KMS-11 (cell line): ENCODE measurements around the gene PPP1R13B.
"Not testable (repeated sequence)": the region's sequence is repeated elsewhere in the genome, so short reads cannot be mapped to it uniquely, and the experiment has no call there.

ENCODE experiments used
- H2AFZ ChIP-seq: fragments of 200-600 bp; sonication (generic); 2 replicates; pipeline ENCODE4 v1.6.1; 2016; ENCODE audit warnings: antibody characterized with exemption, mixed run types, low read depth
- H3K27ac ChIP-seq: fragments of 200-600 bp; sonication (generic); 2 replicates; pipeline ENCODE4 v1.6.1; 2016; ENCODE audit warnings: mild to moderate bottlenecking, mixed run types
- H3K27me3 ChIP-seq: fragments of 200-600 bp; sonication (generic); 2 replicates; pipeline ENCODE4 v1.6.1; 2017; ENCODE audit warnings: mild to moderate bottlenecking, low read depth, mixed run types, moderate library complexity; ENCODE audit not compliant: insufficient read depth
- H3K36me3 ChIP-seq: fragments of 200-600 bp; sonication (generic); 2 replicates; pipeline ENCODE4 v1.6.1; 2017; ENCODE audit warnings: mild to moderate bottlenecking, mixed run types; ENCODE audit not compliant: insufficient read depth
- H3K4me1 ChIP-seq: fragments of 200-600 bp; sonication (generic); 2 replicates; pipeline ENCODE4 v1.6.1; 2016; ENCODE audit warnings: mild to moderate bottlenecking, low read depth, mixed run types; ENCODE audit not compliant: poor library complexity, severe bottlenecking
- H3K4me2 ChIP-seq: fragments of 200-600 bp; sonication (generic); 2 replicates; pipeline ENCODE4 v1.7.0; 2016; ENCODE audit warnings: mild to moderate bottlenecking, mixed run types
- H3K4me3 ChIP-seq: fragments of 200-600 bp; sonication (generic); IDR thresholded peaks from 2 replicates; pipeline ENCODE4 v1.6.1; 2017; ENCODE audit warnings: low read depth, low read length, mixed read lengths; ENCODE audit not compliant: insufficient read depth
- H3K79me2 ChIP-seq: fragments of 200-600 bp; sonication (generic); 2 replicates; pipeline ENCODE4 v1.6.1; 2016; ENCODE audit warnings: low read depth, mixed run types; ENCODE audit not compliant: insufficient read depth
- H3K9ac ChIP-seq: fragments of 200-600 bp; sonication (generic); 2 replicates; pipeline ENCODE4 v1.6.1; 2016; ENCODE audit warnings: mild to moderate bottlenecking, mixed run types
- H4K20me1 ChIP-seq: fragments of 200-600 bp; sonication (generic); 2 replicates; pipeline ENCODE4 v1.6.1; 2016; ENCODE audit warnings: mild to moderate bottlenecking, mixed run types; ENCODE audit not compliant: insufficient read depth
- TF ChIP-seq, protein P1 (sequence below): fragments of 200-600 bp; sonication (generic); conservative IDR thresholded peaks from 2 replicates; pipeline ENCODE4 v1.6.1; 2017; ENCODE audit warnings: low read depth, mild to moderate bottlenecking, antibody characterized with exemption, low read length, moderate library complexity, mixed read lengths

The PPP1R13B gene

DNA sequence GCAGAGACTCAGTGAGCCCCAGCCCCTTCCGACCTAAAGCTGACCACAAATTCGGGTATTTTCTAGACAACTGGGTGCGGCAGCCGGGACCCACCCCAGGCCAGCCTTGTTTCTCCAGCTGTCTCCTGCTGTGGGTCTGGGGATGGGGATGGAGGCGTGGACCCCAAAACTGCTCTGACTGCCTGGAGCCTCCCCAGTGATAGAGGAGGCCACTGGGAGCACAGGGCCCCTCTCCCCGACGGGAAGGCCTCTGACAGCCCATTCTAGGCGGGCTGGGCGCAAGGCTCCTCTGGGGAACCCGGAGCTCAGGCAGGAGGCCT, 42.6 kb upstream of the PPP1R13B start:
- H2AFZ ChIP-seq: no peak overlapping the region
- H3K9ac ChIP-seq: no peak overlapping the region
- no peaks in the 10 kb centered on the region for H4K20me1 ChIP-seq
- no peak overlapping the region for H3K4me2 ChIP-seq
- H3K79me2 ChIP-seq: no peaks in the 10 kb centered on the region
- no peak overlapping the region for H3K27ac ChIP-seq
- TF ChIP-seq, protein P1, sequence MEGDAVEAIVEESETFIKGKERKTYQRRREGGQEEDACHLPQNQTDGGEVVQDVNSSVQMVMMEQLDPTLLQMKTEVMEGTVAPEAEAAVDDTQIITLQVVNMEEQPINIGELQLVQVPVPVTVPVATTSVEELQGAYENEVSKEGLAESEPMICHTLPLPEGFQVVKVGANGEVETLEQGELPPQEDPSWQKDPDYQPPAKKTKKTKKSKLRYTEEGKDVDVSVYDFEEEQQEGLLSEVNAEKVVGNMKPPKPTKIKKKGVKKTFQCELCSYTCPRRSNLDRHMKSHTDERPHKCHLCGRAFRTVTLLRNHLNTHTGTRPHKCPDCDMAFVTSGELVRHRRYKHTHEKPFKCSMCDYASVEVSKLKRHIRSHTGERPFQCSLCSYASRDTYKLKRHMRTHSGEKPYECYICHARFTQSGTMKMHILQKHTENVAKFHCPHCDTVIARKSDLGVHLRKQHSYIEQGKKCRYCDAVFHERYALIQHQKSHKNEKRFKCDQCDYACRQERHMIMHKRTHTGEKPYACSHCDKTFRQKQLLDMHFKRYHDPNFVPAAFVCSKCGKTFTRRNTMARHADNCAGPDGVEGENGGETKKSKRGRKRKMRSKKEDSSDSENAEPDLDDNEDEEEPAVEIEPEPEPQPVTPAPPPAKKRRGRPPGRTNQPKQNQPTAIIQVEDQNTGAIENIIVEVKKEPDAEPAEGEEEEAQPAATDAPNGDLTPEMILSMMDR: no peak
- H3K27me3 ChIP-seq: no peaks in the 10 kb centered on the region
- no peaks in the 10 kb centered on the region for H3K36me3 ChIP-seq
- H3K4me1 ChIP-seq: no peaks in the 10 kb centered on the region
- H3K4me3 ChIP-seq: no peak overlapping the region

DNA sequence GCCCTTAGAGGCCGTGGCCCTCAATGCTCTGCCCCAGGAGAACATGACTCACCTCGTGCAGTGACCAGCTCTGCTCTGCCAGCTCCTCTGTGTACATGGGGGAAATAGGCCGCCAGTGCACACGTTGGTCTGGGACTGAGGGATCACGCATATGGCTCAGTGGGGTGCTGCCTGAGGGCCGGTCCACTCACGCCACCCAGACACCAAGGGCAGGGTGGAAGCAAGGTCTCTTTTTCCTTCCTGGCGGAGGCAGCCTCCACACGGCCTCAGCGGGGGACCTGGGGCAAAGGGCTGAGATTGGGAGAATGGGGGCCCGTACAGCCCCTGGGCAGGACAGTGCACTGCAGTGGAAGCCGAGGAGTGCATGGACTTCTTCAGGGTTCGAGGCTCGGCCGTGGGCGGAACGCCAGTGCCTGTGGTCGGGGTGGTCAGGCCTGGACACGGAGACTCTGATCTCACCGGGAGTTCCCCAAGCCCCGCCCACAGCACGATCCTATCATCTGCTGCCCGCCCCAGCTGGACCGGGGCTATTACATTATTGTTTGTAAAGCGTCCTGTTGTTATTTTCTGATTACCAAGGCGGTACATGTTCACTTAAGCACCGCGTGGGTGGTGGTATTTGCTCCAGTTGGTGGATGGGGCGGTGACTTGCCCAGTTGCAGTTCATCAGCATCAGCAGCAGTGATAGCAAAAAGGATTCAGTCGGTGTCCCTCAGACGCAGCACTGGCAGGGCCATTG, 42.1 kb upstream of the PPP1R13B start:
- H3K4me2 ChIP-seq: no peak overlapping the region
- no peak overlapping the region for H3K27ac ChIP-seq
- no peak overlapping the region for H3K9ac ChIP-seq

DNA sequence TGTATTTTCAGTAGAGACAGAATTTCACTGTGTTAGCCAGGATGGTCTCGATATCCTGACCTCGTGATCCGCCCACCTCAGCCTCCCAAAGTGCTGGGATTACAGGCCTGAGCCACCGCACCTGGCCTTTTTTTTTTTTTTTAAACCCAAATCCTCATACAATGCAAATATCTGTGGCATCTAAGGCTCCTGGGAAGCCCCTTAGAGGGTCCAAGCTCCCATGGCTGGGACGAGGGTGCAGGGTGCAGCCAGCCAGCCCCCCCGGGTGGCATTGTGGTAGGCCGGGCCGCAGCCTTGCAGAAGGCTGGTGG, 41.6 kb upstream of the PPP1R13B start:
- H3K79me2 ChIP-seq, H3K4me1 ChIP-seq, H3K36me3 ChIP-seq, H3K9ac ChIP-seq, H3K27me3 ChIP-seq, H2AFZ ChIP-seq, H3K4me3 ChIP-seq, H3K4me2 ChIP-seq, H4K20me1 ChIP-seq, H3K27ac ChIP-seq: not testable (repeated sequence)

More for the DNA sequence above, 42.1 kb upstream of the PPP1R13B start:
- H3K4me1 ChIP-seq: no peaks in the 10 kb centered on the region
- H3K79me2 ChIP-seq: no peaks in the 10 kb centered on the region
- H4K20me1 ChIP-seq: no peaks in the 10 kb centered on the region
- no peaks in the 10 kb centered on the region for H3K36me3 ChIP-seq
- H3K27me3 ChIP-seq: no peaks in the 10 kb centered on the region
- no peak overlapping the region for H3K4me3 ChIP-seq
- no peak overlapping the region for H2AFZ ChIP-seq
- TF ChIP-seq, protein P1: no peak

DNA sequence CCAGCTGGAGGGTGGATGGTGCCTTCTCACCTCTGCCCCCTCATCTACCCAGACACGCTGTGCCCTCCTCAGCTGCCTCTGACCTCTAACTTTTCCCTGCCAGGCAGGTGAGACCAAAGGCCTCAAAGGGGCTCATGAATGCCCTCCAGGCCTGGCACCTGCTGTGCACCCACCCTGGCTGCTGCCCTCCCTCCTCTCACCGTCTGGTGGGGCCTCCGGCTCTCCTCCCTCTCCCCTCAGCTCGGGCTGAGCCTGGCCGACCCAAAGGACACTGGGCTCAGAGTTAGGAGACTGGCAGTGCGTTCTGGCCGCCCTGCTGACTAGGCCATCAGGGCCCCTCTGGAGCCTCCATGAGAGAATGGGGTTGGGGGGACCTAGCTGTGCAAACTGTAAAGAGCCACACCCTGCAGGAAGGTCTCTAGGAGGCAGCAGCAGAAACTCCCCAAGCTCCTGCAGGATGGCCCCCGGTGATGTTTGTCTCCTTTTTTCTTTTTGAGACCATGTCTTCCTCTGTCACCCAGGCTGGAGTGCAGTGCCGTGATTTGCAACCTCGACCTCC, 40.3 kb upstream of the PPP1R13B start:
- no peak overlapping the region for H2AFZ ChIP-seq
- H3K9ac ChIP-seq: no peak overlapping the region
- TF ChIP-seq, protein P1: no peak
- H3K4me3 ChIP-seq: no peak overlapping the region
- no peaks in the 10 kb centered on the region for H3K79me2 ChIP-seq
- no peak overlapping the region for H3K27ac ChIP-seq
- H3K36me3 ChIP-seq: no peaks in the 10 kb centered on the region
- H4K20me1 ChIP-seq: no peaks in the 10 kb centered on the region
- no peak overlapping the region for H3K4me2 ChIP-seq
- H3K4me1 ChIP-seq: no peaks in the 10 kb centered on the region
- H3K27me3 ChIP-seq: no peaks in the 10 kb centered on the region

DNA sequence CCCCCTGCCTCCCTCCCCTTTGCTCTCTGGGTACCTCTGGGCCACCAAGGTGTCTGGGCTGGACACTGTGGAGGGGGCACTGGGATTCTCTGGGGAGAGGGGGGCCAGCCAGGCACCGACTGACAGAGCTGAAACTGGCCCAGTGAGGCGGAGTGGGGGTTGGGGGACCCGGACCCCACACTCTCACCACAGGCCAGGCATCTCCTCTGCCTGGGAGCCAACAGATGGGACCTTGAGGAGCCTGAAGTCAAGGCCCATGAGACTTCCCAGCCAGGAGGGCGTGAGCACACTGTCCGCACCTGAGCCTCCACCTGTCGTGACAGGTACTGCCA, 39.8 kb upstream of the PPP1R13B start:
- Histone ChIP-seq H4K20me1 (no peaks in the 10 kb centered on the region), H3K4me1 (no peaks in the 10 kb centered on the region), H3K27ac (no peak overlapping the region), H3K4me2 (no peak overlapping the region), H3K4me3 (no peak overlapping the region), H3K27me3 (no peaks in the 10 kb centered on the region), H3K36me3 (no peaks in the 10 kb centered on the region), H3K9ac (no peak overlapping the region), H2AFZ (no peak overlapping the region), H3K79me2 (no peaks in the 10 kb centered on the region)
- TF ChIP-seq, protein P1: no peak
